ENCODE data around the gene LARGE1.

LARGE1 gene

DNA sequence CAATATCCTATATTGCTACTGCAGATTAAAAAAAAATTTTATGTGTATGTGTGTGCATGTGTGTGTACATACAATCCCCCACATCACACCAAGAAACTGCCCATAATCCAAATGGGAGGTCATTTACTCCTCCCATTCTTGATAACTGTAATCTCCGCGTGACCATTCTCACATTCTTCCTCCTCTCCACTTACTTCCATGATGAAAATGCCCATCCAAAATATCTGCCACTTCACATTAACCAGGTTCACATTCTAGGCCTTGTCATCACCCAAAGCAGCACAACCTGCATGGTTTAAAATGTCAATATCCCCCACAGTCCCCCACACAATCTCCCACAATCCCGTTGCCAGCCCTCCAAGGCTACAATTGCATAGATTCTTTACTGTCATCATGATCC lies 149.6 kb downstream of the LARGE1 start:
- DNase-seq = no peak

GRCh38 chr22:33766091-33766490 lies 154.2 kb downstream of the LARGE1 start:
- no peak for DNase-seq

DNA sequence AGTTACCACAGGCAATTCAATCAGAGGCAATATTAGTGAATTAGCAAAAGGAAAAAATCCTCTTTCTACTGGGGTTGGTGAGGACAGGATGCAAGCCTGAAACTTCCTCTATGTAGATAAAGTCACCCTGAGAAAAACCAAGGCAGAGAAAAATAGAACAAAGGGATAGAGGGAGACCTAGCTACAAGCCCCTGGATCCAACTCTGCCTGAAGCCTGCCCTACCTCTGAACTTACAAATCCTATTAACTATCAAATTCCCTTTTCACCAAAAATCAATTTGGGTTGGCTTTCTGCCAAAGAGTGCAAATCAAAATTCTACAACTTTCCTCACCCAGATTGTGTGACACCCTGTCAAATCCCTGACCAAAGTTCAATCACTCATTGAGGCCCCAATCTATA lies 161.3 kb downstream of the LARGE1 start:
- DNase-seq = no peak

DNA sequence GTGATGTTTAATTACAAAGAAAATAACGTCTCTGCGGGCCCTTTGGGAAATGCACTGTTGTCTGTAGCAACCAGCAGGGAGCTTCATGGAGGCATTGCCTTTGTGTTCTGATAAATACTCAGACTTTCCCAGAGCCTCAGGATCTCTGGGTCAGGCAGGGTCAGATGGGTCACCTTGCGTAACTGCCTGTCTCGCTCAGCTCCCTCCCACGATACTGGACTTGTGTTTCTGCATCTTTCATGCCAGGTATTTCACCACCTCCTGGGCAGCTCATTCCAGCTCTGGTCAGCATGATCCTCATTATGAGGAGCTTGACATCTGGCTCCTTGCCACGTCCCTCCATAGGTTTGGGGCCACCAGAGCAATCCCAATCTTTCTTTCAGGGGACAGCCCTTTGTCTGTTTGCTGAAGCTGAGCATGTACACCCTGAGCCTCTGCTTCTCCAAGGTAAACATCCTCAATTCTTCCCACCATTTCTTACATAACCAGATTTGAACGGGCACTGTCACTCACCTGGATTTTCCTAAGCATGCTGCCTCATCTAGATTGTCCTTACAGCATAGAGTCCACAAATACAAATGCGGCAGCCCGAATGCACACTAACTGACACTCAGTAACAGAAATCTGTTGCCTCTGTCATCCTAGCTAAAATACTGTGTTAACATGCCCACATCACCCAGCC lies 162.3 kb downstream of the LARGE1 start:
- DNase-seq = no peak

DNA sequence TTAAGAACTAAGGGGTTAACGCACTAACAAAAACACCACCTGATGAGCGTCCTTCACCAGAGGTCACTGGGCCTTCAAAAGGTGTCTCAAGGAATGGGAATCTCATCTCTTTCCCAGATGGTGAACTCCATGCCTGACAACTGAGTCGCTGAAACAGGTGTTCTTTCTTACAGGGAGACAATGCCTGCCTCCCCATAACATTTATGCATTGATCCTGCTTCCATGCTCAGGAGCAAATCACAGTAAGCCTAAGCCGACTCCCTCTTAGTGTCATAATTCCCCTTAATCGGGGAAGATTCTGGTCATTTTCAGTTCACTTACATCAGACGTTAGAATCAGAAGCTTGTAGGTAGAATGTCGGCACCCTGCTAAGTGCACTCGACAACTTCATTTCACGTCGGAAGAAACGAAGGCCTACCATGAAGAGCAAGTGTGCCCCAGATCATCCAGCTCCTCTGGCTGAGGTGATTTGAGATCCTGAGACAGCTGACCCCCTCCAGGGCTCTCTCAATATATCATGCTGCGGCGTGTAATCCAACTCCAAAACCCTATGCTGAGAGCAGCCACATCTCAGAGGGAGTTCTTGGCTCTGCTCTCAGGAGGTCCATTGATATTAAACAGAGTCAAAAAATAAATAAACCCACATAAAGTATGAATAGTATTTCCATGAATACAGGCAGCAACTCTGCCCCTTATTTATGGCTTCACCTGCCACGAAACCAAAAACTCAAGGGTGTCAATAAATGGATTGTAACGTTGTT lies 163.1 kb downstream of the LARGE1 start:
- DNase-seq = no peak

DNA sequence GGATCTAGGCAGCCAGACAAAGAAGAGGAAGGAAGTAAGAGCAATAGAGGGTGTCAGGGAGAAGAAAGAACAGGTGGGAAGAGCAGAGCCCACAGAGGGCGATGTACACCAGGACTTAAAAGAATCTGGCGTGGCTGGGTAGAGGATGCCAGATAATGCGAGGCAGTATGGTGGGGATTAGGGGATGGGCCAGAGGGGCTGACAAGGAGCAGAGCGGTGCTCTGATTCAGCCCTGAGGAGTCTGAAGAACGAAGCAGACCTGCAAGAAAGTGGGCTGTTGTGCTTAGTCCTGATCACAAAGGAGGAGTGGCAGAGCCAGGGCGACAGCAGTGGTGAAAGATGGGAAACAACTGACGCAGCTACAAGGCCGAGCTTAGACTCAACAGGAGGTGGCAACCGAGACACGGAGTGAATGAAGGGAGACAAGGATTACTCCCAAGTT lies 163.7 kb downstream of the LARGE1 start:
- no peak for DNase-seq

- no peak for DNase-seq
These were observed 171.6 kb downstream of the LARGE1 start for GRCh38 chr22:33748714-33749113.

DNA sequence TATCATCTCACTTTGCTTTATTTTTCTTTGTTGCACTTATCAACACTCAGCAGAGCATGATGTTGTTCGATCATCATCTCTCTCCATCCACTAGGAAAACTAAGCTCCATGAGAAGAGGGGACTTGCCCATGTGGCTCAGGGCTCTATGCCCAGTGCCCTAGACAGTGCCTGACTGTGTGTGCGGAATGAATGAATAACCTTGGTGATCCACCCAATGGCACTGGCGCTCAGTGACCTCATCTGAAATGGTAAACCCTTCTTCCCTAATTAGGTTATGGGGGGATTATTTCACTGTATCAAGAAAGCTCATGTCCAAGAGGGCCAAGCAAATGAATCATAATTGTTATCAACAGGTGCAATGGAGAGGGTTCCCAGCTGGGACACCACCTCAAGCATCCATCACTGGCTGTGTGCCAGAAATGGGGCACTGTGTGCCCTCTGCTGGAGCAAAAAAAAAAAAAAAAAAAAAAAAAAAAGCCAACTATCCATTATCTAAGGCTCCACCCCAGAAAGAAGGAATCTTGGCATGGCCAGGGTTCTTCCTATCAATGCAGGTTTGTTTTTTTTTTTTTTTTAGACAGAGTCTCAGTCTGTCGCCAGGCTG lies 172.6 kb downstream of the LARGE1 start:
- DNase-seq = no peak

GRCh38 chr22:33747029-33747428 lies 173.2 kb downstream of the LARGE1 start:
- DNase-seq = no peak

GRCh38 chr22:33746501-33746928 lies 173.8 kb downstream of the LARGE1 start:
- DNase-seq = no peak

GRCh38 chr22:33745501-33745900 lies 174.8 kb downstream of the LARGE1 start:
- no peak for DNase-seq

DNA sequence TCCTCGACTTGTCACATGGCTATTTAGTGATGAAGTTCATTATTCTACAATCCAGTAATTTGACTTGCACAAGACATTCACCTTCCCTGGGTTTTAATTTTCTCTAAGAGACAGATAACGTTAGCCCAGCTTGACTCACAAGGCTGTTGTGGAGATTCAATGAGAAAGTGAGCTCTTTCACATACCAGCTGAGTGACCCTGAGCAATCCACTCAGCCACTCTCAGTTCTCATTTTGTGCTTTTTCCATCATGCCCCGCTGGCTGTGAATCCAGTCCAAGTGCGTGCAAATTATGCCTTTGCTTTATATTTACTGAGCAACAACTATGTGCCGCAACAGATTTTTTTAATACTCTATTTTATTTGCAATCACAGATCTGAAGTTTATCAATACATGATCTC lies 176.5 kb downstream of the LARGE1 start:
- no peak for DNase-seq

- DNase-seq = no peak
These were observed 179.3 kb downstream of the LARGE1 start for GRCh38 chr22:33741025-33741424.

- DNase-seq = no peak
These were observed 180.8 kb downstream of the LARGE1 start for GRCh38 chr22:33739516-33739915.

DNA sequence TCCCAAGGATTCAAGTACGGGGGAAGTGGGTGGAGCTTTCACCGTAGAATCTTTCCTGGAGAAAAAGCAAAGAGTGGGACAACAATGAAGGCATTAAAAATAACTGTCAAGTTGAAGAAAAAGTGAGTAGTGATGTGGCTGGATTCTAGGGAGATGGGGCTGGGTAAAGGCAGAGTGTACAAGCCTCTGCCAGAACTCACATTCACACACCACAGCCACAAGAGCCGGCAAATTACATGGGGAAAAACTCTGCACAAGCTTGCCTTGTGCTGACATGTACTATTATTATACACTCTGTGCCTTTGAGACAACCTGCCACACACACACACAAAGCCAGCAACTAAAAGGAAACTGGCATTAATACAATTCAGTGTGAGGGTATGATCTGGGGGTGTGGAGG lies 182.6 kb downstream of the LARGE1 start:
- DNase-seq = no peak

DNA sequence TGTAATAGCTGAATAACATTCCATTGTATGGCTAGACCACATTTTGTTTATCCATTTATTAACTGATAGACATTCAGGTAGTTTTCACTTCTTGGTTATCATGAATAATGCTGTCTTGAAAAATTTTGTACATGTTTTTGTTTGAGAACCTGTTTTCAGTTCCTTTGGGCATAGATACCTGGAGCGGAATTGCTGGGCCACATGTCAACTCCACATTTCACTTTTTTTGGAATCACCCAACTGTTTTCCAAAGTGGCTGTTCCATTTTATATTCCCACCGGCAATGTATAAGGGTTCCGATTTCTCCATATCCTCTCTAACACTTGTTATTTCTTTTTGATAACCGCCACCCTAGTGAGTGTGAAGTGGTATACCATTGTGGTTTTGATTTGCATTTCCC lies 184.3 kb downstream of the LARGE1 start:
- no peak for DNase-seq

DNA sequence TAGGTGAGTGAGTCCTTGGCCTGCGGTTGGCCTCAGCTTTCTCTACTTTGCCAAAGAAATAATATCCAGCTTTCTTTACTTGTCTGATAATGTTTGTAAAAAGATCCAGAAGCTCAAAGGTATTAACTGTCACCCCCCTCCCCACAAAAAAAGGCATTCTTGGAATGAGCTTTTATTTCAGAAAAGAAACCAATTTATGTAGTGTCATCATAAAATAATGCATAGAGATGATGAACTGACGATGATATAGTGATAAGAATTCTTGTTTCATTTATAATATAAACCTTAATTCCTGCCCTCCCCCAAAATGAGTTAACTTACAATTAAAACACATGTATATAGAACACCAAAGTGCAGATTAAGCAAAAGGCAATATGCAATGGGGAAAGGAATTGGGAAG lies 191.4 kb downstream of the LARGE1 start:
- DNase-seq = no peak

DNA sequence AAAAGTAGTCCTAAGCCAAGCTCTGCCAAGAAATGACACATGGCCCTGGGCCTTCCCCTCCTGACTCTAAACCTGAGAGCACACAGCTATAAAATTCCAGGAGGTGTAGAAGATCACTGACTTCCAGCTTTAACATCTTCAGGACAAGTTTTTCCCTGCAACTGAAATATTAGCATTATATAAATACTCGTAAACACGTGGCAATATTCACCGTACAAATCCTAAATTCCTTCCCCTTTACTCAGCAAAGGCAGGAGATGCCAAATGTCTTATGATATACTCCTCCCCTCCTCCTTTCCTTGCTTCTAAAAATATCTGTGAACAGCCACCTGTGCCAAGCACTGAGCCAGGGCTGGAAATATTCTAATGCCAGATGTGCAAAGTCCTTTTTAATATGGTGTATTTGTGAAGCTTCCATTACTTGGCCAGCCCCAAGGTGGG lies 194.0 kb downstream of the LARGE1 start:
- peak; percentile 53 for DNase-seq

- no peak for DNase-seq
These were observed 196.4 kb downstream of the LARGE1 start for GRCh38 chr22:33723915-33724314.

DNA sequence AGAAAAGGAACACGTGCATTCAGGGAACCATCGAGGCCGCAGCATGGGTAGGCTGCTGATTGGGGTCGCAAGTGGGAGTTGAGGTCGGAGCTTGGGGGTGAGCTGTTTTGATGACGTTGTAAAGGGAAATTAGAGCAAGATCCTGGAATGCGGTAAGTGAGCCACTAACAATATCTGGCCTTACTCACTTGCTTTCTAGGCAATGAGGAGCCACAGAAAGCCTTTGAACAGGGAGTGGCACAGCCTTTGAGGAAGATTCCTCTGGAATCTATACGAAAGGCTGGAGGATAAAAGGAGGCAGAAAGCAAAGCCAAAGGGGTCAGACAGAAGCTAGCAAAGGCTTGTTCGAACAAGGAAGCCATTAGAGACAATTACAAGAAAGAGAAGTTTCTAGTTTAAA lies 197.5 kb downstream of the LARGE1 start:
- no peak for DNase-seq

- DNase-seq = no peak
These were observed 200.0 kb downstream of the LARGE1 start for GRCh38 chr22:33720166-33720878.

- no peak for DNase-seq
These were observed 202.4 kb downstream of the LARGE1 start for GRCh38 chr22:33717694-33718396.
